A673 (cell line): ENCODE measurements around the gene FBXO38. TPM values are rescaled to one million over a fixed set of nuclear protein-coding genes. Genes with fewer than 3 reads are reported as not detected.

Experiments
- BruUV-seq: library from RNA; stranded (reverse); fragments of 400-500 nt; replicated peaks from 2 replicates; lab custom pipeline; 2021; lab: Mats Ljungman, UMichigan
- CTCF ChIA-PET: fragments of 300-600 bp; sonication (Branson Sonifier 250); formaldehyde crosslinking; loops from one replicate; lab custom pipeline; 2022; ENCODE audit warnings: antibody characterized with exemption; lab: Charles Lee
- POLR2A ChIA-PET: fragments of 300-600 bp; sonication (Branson Sonifier 250); formaldehyde crosslinking; loops from one replicate; lab custom pipeline; 2022; ENCODE audit warnings: antibody characterized with exemption; ENCODE audit not compliant: low non-redundant PET; lab: Charles Lee
- DNase-seq: peaks from one replicate; pipeline ENCODE4 v3.0.0-alpha.2; 2015; ENCODE audit warnings: low spot score
- H3K27ac ChIP-seq: fragments of 200-600 bp; sonication (generic); 2 replicates; pipeline ENCODE4 v1.5.1; 2016; ENCODE audit warnings: mixed run types, low read depth, mild to moderate bottlenecking, mixed read lengths, antibody characterized with exemption, low read length; ENCODE audit not compliant: poor library complexity, severe bottlenecking
- H3K27me3 ChIP-seq: fragments of 200-600 bp; sonication (generic); replicated peaks from 2 replicates; pipeline ENCODE4 v1.6.1; 2017; ENCODE audit warnings: mixed run types, low read depth, mild to moderate bottlenecking, mixed read lengths, antibody characterized with exemption, low read length; ENCODE audit not compliant: insufficient read depth, poor library complexity
- H3K36me3 ChIP-seq: fragments of 200-600 bp; sonication (generic); 2 replicates; pipeline ENCODE4 v1.6.1; 2016; ENCODE audit warnings: mixed run types, mild to moderate bottlenecking, mixed read lengths, antibody characterized with exemption, low read length; ENCODE audit not compliant: insufficient read depth, poor library complexity, severe bottlenecking
- H3K4me1 ChIP-seq: fragments of 200-600 bp; sonication (generic); 2 replicates; pipeline ENCODE4 v1.6.1; 2017; ENCODE audit warnings: mixed run types, mild to moderate bottlenecking, mixed read lengths, antibody characterized with exemption, low read length; ENCODE audit not compliant: insufficient read depth, poor library complexity, severe bottlenecking
- H3K4me3 ChIP-seq: fragments of 200-600 bp; sonication (generic); 2 replicates; pipeline ENCODE4 v1.5.1; 2016; ENCODE audit warnings: low read depth, mixed run types, mild to moderate bottlenecking, mixed read lengths, low read length; ENCODE audit not compliant: poor library complexity, severe bottlenecking
- H3K9me3 ChIP-seq: fragments of 200-600 bp; sonication (generic); 2 replicates; pipeline ENCODE4 v1.6.1; 2016; ENCODE audit warnings: mixed run types, low read depth, mild to moderate bottlenecking, mixed read lengths, antibody characterized with exemption, low read length; ENCODE audit not compliant: poor library complexity, severe bottlenecking
- EZH2 ChIP-seq: fragments of 200-600 bp; sonication (generic); IDR thresholded peaks from 2 replicates; pipeline ENCODE4 v1.6.1; 2017; ENCODE audit warnings: borderline replicate concordance, low read depth, mild to moderate bottlenecking, mixed read lengths, antibody characterized with exemption, low read length; ENCODE audit not compliant: poor library complexity, severe bottlenecking
- intact Hi-C: fragments of 100-400 bp; cut with micrococcal nuclease; formaldehyde crosslinking; loops from one replicate; pipeline ENCODE4 v1.10.0; 2022; ENCODE audit not compliant: unreplicated experiment
- total RNA-seq: library from RNA; stranded (reverse); gene quantifications from 2 replicates; pipeline ENCODE4 v1.2.3, GENCODE V29; 2021
- TF ChIP-seq, protein P1 (sequence below): fragments of 300-800, 200-600 bp; sonication (generic); conservative IDR thresholded peaks from 2 replicates; pipeline ENCODE4 v1.5.1; 2017; ENCODE audit warnings: low read depth, mild to moderate bottlenecking, antibody characterized with exemption, low read length, moderate library complexity, mixed read lengths

The FBXO38 gene
- total RNA-seq, 1 experiment from 2014 or later, result 36.7 TPM

DNA sequence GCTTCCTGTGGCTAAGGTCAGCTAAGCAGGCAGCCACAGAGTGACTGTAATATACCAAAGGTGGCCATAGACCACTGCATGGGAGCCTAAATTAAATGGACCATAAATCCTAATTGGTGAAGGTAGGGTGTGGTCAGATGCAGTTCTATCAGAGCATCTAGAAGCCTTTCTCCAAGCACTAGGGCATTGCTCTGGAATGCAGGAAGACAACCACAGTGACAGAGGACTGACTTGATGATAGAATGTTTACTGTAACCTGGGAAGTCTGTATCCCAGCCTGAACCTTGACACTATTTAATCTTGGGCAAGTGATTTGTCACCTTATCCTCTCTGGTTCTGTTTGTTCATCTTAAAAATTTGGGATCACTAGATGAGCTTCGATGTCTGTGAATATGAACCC is 2.3 kb downstream of the FBXO38 start:
- POLR2A ChIA-PET, result no interaction called here
- no peak for TF ChIP-seq EZH2
- TF ChIP-seq, protein P1, sequence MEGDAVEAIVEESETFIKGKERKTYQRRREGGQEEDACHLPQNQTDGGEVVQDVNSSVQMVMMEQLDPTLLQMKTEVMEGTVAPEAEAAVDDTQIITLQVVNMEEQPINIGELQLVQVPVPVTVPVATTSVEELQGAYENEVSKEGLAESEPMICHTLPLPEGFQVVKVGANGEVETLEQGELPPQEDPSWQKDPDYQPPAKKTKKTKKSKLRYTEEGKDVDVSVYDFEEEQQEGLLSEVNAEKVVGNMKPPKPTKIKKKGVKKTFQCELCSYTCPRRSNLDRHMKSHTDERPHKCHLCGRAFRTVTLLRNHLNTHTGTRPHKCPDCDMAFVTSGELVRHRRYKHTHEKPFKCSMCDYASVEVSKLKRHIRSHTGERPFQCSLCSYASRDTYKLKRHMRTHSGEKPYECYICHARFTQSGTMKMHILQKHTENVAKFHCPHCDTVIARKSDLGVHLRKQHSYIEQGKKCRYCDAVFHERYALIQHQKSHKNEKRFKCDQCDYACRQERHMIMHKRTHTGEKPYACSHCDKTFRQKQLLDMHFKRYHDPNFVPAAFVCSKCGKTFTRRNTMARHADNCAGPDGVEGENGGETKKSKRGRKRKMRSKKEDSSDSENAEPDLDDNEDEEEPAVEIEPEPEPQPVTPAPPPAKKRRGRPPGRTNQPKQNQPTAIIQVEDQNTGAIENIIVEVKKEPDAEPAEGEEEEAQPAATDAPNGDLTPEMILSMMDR, result no peak
- H3K27ac ChIP-seq, result no peak overlapping the region
- no TSS peak for BruUV-seq
- DNase-seq, result no peak
- H3K4me1 ChIP-seq, result peaks cover 9% of the 10 kb centered on the region
- H3K9me3 ChIP-seq, result no peaks in the 10 kb centered on the region
- intact Hi-C loops, result no loop called here
- H3K27me3 ChIP-seq, result no peaks in the 10 kb centered on the region
- CTCF ChIA-PET, result no interaction called here
- no peaks in the 10 kb centered on the region for H3K36me3 ChIP-seq
- H3K4me3 ChIP-seq, result no peak overlapping the region

DNA sequence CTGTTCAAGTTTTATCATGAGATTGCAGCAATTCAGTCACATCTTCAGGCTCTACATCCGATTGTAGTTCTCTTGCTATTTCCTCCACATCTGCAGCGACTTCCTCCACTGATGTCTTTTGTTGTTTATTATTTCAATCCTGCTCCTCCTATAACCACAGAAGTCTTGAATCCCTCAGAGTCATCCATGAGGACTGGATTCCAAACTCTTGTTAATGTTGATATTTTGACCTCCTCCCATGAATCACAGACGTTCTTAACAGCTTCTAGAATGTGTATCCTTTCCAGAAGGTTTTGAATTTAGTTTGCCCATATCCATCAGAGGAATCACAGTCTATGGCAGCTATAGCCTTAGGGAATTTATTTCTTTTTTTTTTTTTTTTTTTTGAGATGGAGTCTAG is 3.6 kb downstream of the FBXO38 start:
- no peak overlapping the region for H3K27ac ChIP-seq
- intact Hi-C loops, result no loop called here

DNA sequence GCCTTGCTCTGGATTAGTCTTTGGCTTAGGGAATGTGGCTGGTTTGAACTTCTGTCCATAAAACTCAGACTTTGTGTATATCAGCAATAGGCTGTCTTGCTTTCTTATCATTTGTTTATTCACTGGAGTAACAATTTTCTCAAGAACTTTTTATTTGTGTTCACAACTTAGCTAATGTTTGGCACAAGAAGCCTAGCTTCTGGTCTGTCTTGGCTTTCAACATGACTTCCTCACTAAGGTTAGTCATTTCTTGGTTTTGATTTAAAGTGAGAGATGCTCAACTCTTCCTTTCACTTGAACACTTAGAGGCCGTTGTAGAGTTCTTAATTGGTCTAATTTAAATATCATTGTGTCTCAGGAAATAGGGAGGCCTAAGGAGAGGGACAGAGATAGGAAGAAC is 4.9 kb downstream of the FBXO38 start:
- Histone ChIP-seq H3K4me3 (no peak overlapping the region), H3K27me3 (no peaks in the 10 kb centered on the region), H3K4me1 (peaks cover 4% of the 10 kb centered on the region), H3K9me3 (no peaks in the 10 kb centered on the region), H3K27ac (no peak overlapping the region), H3K36me3 (no peaks in the 10 kb centered on the region)
- ChIA-PET POLR2A (no interaction called here), CTCF (no interaction called here)
- intact Hi-C loops, result no loop called here
- no peak for DNase-seq
- TF ChIP-seq, protein P1, result no peak
- no peak for TF ChIP-seq EZH2
- no TSS peak for BruUV-seq

More for the DNA sequence above, 3.6 kb downstream of the FBXO38 start:
- ChIA-PET POLR2A (no interaction called here), CTCF (interaction anchor here (0.6 kb wide), 1 partner anchor 13 kb away, joined by 3 read pairs; no protein-coding TSS in a partner anchor)
- DNase-seq, result no peak
- no peaks in the 10 kb centered on the region for H3K9me3 ChIP-seq
- no TSS peak for BruUV-seq
- H3K4me3 ChIP-seq, result no peak overlapping the region
- peaks cover 9% of the 10 kb centered on the region for H3K4me1 ChIP-seq
- TF ChIP-seq, protein P1, result no peak
- no peak for TF ChIP-seq EZH2
- no peaks in the 10 kb centered on the region for H3K27me3 ChIP-seq
- H3K36me3 ChIP-seq, result no peaks in the 10 kb centered on the region
